DMS 273 (cell line): Measurements from ENCODE around the gene KIRREL3.

Experiments
- DNase-seq: peaks from one replicate; lab custom pipeline; 2025; ENCODE audit not compliant: unreplicated experiment; lab: John Stamatoyannopoulos, UW

The KIRREL3 gene

GRCh38 chr11:126479178-126479930, 521.2 kb downstream of the KIRREL3 start:
- DNase-seq: no peak

DNA sequence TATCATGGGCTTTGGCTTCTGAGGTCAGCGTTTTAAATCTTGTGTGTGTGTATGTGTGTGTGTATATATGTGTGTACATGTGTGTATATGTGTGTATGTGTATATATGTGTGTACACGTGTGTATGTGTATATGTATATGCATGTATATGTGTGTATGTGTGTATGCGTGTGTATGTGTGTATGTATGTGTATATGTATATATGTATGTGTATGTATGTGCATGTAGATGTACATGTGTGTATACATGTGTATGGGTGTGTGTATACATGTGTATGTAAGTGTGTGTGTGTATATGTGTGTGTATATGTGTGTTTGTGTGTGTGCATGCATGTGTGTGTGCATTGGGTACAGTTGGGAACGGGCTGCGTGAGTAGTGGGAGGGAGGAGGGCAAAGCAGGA, 522.1 kb downstream of the KIRREL3 start:
- DNase-seq: no peak

GRCh38 chr11:126477535-126478305, 522.9 kb downstream of the KIRREL3 start:
- no peak for DNase-seq

DNA sequence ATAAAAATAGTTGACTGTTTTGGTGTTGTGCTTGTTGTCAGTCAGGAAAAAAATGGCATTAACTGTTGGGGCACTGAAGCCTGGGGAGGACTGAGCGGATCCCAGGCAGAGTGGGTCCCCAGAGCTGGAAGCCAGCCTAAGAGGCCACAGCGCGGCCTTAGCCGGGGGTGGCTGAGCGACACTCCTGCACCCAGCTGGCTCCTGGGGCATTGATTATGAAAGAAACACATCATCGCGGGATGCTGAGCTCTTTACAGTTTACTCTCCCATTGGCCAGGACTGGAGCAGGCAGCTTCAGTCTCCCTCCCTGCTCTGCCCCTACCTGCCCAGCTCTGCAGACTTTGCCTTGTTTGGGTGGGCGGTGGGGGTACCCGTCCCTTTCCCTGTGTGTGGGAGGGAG, 523.6 kb downstream of the KIRREL3 start:
- no peak for DNase-seq

DNA sequence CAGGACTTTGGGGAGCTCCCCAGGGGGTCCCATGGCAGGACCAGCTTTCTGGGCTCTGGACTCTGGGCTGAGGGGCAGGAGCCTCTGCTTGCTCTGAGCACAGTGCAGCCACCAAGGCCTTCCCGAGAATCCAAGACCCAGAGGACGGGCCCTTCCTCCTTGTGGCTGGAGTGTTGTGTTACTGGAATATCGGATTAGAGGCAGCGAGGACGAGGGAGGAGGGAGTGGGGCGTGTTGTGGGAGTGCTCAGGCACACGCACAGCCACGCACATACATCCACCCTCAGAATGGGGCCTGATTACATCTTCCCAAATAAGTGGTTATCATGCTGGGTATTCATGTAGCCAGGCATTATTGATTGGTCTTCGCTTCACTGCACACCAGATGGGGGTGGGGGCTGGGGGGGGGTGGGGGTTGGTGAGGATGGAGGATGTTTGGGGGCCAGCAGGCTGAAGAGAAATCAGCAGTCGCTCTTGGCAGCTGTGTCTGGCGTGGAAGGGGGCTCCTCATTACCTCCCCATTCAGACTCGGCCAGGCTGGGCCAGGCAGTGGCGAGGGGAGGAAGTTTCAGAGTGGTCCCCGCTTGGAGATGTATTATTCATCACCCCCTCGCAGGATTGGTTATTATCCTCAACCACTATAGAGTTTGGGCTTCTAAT, 524.2 kb downstream of the KIRREL3 start:
- DNase-seq: no peak

- peak; percentile 4 for DNase-seq
Measured at GRCh38 chr11:126475014-126475991, 525.3 kb downstream of the KIRREL3 start.

GRCh38 chr11:126474220-126474619, 526.4 kb downstream of the KIRREL3 start:
- DNase-seq: no peak

DNA sequence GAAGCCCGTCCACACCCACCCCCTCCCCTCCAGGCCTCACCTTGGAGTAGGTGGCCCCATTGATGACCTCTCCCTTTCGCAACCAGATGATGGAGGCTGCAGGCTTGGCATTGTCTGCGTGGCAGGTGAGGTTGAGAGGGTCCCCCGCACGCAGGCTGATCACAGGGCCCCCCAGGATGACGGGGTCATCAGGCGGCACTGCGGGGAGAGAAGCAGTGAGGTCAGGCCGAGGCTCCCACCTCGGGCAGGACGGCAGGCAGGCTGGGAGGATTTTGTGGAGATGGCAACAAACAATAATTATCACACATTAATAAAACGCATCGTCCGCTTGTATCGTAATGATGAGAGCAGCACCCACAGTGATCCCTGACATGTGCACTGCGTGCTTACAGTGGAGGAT, 527.3 kb downstream of the KIRREL3 start:
- no peak for DNase-seq

- DNase-seq: no peak
Measured at GRCh38 chr11:126469311-126469710, 531.3 kb downstream of the KIRREL3 start.

- DNase-seq: no peak
Measured at GRCh38 chr11:126468102-126468521, 532.5 kb downstream of the KIRREL3 start.

DNA sequence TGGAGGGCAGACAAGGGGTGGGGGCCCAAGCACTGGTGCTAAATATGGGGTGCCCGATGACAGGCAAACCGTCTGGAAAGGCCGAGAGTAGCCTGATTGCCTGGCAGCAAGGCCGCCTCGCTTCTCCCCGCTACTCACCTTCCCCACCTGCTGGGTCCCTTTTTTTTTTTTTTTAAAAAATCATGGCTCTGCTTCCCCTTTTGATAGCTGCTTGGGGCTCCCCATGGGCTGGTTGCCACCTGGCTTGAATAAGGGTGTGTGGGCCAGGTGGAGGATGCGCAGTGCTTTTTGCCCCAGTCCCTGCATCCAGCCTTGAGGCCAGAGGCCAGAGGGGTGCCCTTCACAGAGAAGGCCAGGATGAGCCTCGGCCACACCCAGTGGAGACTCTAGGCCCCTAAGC, 533.1 kb downstream of the KIRREL3 start:
- no peak for DNase-seq

GRCh38 chr11:126467046-126467370, 533.6 kb downstream of the KIRREL3 start:
- no peak for DNase-seq

DNA sequence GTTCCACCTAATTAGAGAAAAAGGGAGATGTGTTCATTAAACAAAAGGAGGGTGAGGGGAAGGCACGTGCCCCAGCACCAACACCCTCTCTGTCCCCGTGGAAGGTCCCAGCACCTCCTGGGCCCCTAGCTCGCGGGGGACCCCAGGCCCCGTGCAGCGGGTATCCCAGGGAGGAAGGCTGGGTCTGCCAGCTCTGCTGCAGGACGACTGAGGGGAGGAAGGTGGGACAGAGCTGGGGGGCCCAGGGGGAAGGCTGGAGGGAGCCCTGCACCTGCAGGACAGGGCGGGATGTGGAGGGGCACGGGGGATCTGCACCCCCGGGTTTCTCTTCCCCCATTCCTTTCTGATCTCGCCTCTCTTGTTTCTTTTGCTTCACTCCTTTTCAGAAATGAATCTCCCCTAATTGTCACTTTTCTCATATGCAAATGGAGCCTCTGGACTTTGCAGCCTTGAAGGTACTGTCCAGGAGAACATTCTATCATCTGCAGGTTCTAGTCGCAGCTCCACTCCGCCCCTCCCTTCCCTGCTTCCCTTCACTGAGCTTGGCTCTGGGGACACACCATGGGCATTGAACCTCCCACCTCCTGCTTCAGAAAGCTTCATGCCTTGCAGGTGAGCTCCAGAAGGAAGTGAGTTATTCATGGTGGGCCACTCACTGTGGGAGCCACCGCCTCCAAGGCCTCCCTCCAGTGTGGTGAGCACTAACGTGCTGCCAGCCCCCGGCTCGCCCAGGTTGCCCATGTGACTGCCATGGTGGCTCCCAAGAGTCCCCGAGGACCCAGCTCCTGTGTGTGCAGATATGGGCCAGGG, 534.1 kb downstream of the KIRREL3 start:
- no peak for DNase-seq

- DNase-seq: peak; percentile 46
Measured at GRCh38 chr11:126465573-126466188, 534.9 kb downstream of the KIRREL3 start.

DNA sequence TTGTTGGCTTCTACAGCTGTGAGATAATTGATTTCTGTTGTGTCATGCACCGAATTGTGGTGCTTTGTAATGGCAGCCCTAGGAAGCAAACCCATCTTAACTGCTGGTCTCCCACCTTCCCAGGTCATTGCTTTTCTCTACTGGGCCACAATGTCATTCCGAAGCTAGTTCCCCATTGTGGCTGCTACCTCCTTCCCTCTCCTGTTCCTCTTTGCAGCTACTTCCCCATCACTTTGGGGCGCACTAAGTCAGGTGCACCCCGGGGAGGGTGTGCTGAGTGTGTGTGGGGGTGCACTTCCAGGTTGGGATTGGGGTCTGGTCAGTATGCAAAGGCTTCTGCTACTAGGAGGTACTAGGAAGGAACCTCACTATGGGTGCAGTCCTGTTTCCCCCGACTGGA, 535.8 kb downstream of the KIRREL3 start:
- DNase-seq: no peak

- no peak for DNase-seq
Measured at GRCh38 chr11:126462422-126462821, 538.1 kb downstream of the KIRREL3 start.

GRCh38 chr11:126461996-126462395, 538.6 kb downstream of the KIRREL3 start:
- DNase-seq: no peak

DNA sequence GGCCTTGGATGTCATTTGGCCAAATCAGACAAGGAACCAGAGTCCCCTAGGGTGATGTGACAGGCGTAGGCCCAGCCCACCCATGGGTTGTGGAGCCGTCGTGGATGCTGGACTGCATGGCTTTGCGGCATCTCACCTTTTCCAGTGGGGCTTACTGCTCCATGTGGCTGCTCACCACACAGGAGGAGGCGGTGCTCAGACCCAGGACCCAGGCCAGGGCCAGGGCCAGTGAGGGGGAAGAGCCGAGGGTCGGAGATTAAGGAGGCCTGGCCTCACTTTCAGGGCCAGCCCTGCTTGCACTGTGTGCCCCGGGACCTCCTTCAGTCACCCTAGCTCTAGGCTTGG, 539.5 kb downstream of the KIRREL3 start:
- no peak for DNase-seq

DNA sequence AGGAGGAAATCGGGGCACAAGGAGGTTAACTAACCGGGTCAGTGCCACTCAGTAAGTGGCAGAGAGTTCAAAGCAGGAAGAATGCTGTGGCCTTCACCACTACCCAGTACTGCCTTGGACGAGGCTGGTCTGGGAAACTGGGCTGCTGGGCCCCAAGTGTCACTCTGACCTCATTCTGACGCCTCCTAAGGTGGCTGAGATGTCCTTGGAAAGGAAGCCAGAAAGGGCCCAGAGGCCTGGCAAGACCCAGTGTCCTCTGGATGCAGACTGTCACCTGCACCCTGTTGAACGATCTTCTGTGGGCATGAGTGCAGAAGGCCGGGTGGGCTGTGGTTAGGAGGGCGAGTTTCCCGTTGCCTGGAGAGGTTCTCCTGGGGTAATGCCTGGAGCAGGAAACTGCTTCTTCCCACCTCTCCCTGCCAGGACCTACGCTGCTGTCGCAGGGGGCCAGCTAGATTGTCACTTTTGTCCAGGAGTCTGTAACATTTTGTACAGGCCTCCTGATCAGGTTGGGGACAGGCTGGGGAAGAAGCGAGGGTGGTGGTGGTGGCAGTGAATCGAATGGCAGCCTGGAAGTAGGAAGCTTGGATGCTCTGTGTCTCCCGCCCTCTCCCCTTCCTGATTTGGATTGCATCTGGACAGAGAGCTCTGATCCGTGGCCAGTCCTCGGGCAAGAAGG, 540.0 kb downstream of the KIRREL3 start:
- DNase-seq: no peak
